Neuronal stem cell (in vitro differentiated cells): ENCODE measurements around the gene SOX3.

Experiments
- DNase-seq: peaks from one replicate; pipeline ENCODE4 v3.0.0-alpha.2; 2013; ENCODE audit warnings: low spot score
- H2AFZ ChIP-seq: one replicate; pipeline ENCODE4 v1.6.1; 2013; ENCODE audit warnings: mild to moderate bottlenecking, low read length, inconsistent platforms
- H2AK5ac ChIP-seq: 2 replicates; pipeline ENCODE4 v1.6.1; 2013; ENCODE audit warnings: low read depth, mild to moderate bottlenecking, inconsistent platforms, low read length, moderate library complexity, mixed read lengths
- H2BK120ac ChIP-seq: 2 replicates; pipeline ENCODE4 v1.6.1; 2013; ENCODE audit warnings: low read depth, mild to moderate bottlenecking, inconsistent platforms, low read length, moderate library complexity, mixed read lengths
- H2BK12ac ChIP-seq: one replicate; pipeline ENCODE4 v1.6.1; 2013; ENCODE audit warnings: low read length, inconsistent platforms
- H2BK15ac ChIP-seq: 2 replicates; pipeline ENCODE4 v1.6.1; 2013; ENCODE audit warnings: mild to moderate bottlenecking, low read length, inconsistent platforms, mixed read lengths
- H2BK5ac ChIP-seq: one replicate; pipeline ENCODE4 v1.6.1; 2013; ENCODE audit warnings: inconsistent platforms, mild to moderate bottlenecking, low read length, moderate library complexity
- H3K14ac ChIP-seq: one replicate; pipeline ENCODE4 v1.6.1; 2013; ENCODE audit warnings: low read length, inconsistent platforms
- H3K18ac ChIP-seq: 2 replicates; pipeline ENCODE4 v1.6.1; 2013; ENCODE audit warnings: low read length, inconsistent platforms
- H3K23ac ChIP-seq: 2 replicates; pipeline ENCODE4 v1.6.1; 2013; ENCODE audit warnings: low read depth, mild to moderate bottlenecking, mixed read lengths, low read length, inconsistent platforms; ENCODE audit not compliant: poor library complexity
- H3K27ac ChIP-seq: replicated peaks from 3 replicates; pipeline ENCODE4 v1.5.1; 2013; ENCODE audit warnings: low read length, inconsistent platforms
- H3K27me3 ChIP-seq, 3 experiments: 2 replicates each; pipeline ENCODE4 v1.6.1; 2013; ENCODE audit warnings: low read length in 3 of 3, mild to moderate bottlenecking in 2 of 3, inconsistent platforms in 1 of 3, low read depth in 1 of 3, mixed read lengths in 1 of 3, moderate library complexity in 1 of 3; ENCODE audit not compliant: control insufficient read depth in 3 of 3, insufficient read depth in 3 of 3
- H3K36me3 ChIP-seq, 2 donors: replicated peaks in 1 of 2; 2 replicates each; pipeline ENCODE4 v1.6.1; 2013; ENCODE audit warnings: low read length in 2 of 2; ENCODE audit not compliant: control insufficient read depth in 2 of 2, insufficient read depth in 2 of 2
- H3K4ac ChIP-seq: 2 replicates; pipeline ENCODE4 v1.6.1; 2013; ENCODE audit warnings: inconsistent platforms, mild to moderate bottlenecking, low read length, moderate library complexity
- H3K4me1 ChIP-seq, 2 donors: 1 replicate in 1 of 2; 2 replicates in 1 of 2; pipeline ENCODE4 v1.6.1; 2013; ENCODE audit warnings: low read length in 2 of 2, low read depth in 1 of 2; ENCODE audit not compliant: control insufficient read depth in 2 of 2, insufficient read depth in 1 of 2
- H3K4me2 ChIP-seq: one replicate; pipeline ENCODE4 v1.6.1; 2013; ENCODE audit warnings: mild to moderate bottlenecking, low read length, inconsistent platforms; ENCODE audit not compliant: insufficient read depth, poor library complexity, severe bottlenecking
- H3K4me3 ChIP-seq, 2 donors: 2 replicates each; pipeline ENCODE4 v1.5.1; 2013; ENCODE audit warnings: low read length in 2 of 2, mild to moderate bottlenecking in 2 of 2, inconsistent platforms in 1 of 2, moderate library complexity in 1 of 2
- H3K79me1 ChIP-seq: one replicate; pipeline ENCODE4 v1.6.1; 2013; ENCODE audit warnings: low read depth, mild to moderate bottlenecking, inconsistent platforms, low read length, moderate library complexity
- H3K9ac ChIP-seq: one replicate; pipeline ENCODE4 v1.6.1; 2013; ENCODE audit warnings: mild to moderate bottlenecking, low read depth, low read length, inconsistent platforms; ENCODE audit not compliant: poor library complexity
- H3K9me3 ChIP-seq, 2 donors: replicated peaks in 1 of 2; 2 replicates each; pipeline versions ENCODE3 to v1.6.1; 2013; ENCODE audit warnings: low read length in 2 of 2, mild to moderate bottlenecking in 2 of 2, inconsistent platforms in 1 of 2, low read depth in 1 of 2, mixed read lengths in 1 of 2, moderate library complexity in 1 of 2; ENCODE audit not compliant: control insufficient read depth in 2 of 2, insufficient read depth in 1 of 2
- H4K8ac ChIP-seq: one replicate; pipeline ENCODE4 v1.6.1; 2013; ENCODE audit warnings: low read depth, mild to moderate bottlenecking, inconsistent platforms, low read length, moderate library complexity
- H4K91ac ChIP-seq: one replicate; pipeline ENCODE4 v1.6.1; 2013; ENCODE audit warnings: low read length, low read depth, mild to moderate bottlenecking, inconsistent platforms; ENCODE audit not compliant: poor library complexity
- WGBS, 2 donors: extraction: QIAGEN DNeasy Blood & Tissue Kit; methylation state at CpG; one replicate each; pipeline ENCODE4 v1.1.7; 2013; ENCODE audit warnings: missing lambda C conversion rate in 2 of 2, mixed read lengths in 1 of 2; ENCODE audit not compliant: insufficient read length in 2 of 2, insufficient replicate concordance in 1 of 2; ENCODE audit errors: extremely low coverage in 2 of 2; 5-methylcytosine and 5-hydroxymethylcytosine counted together

SOX3 gene

GRCh38 chrX:140477987-140478386 is 26.9 kb downstream of the SOX3 start:
- no peak overlapping the region for H2BK15ac ChIP-seq
- no peaks in the 10 kb centered on the region for H3K36me3 ChIP-seq
- H2AFZ ChIP-seq: no peak overlapping the region
- H3K27me3 ChIP-seq: no peaks in the 10 kb centered on the region
- no peak overlapping the region for H3K9ac ChIP-seq
- H3K14ac ChIP-seq: no peak overlapping the region
- no peak overlapping the region for H3K18ac ChIP-seq
- no peak overlapping the region for H3K4me3 ChIP-seq
- no peak overlapping the region for H3K4ac ChIP-seq
- H3K23ac ChIP-seq: no peak overlapping the region
- H4K8ac ChIP-seq: no peak overlapping the region
- no peak overlapping the region for H3K27ac ChIP-seq
- no peak overlapping the region for H4K91ac ChIP-seq
- no peaks in the 10 kb centered on the region for H3K79me1 ChIP-seq
- no peak overlapping the region for H2BK120ac ChIP-seq
- no peaks in the 10 kb centered on the region for H3K4me1 ChIP-seq
- H3K9me3 ChIP-seq: peaks cover 0 to 4% of the 10 kb centered on the region in 2 donors
- H2AK5ac ChIP-seq: no peak overlapping the region
- no peak overlapping the region for H2BK12ac ChIP-seq
- H2BK5ac ChIP-seq: no peak overlapping the region
- no peak for DNase-seq
- no peak overlapping the region for H3K4me2 ChIP-seq

GRCh38 chrX:140475025-140475424 is 29.8 kb downstream of the SOX3 start:
- no peak overlapping the region for H2AFZ ChIP-seq
- no peak overlapping the region for H2BK12ac ChIP-seq
- no peak overlapping the region for H4K91ac ChIP-seq
- H3K4me1 ChIP-seq: no peaks in the 10 kb centered on the region
- no peak overlapping the region for H3K18ac ChIP-seq
- no peaks in the 10 kb centered on the region for H3K27me3 ChIP-seq
- H2AK5ac ChIP-seq: no peak overlapping the region
- H2BK5ac ChIP-seq: no peak overlapping the region
- no peak overlapping the region for H3K14ac ChIP-seq
- H4K8ac ChIP-seq: no peak overlapping the region
- DNase-seq: no peak
- H3K4me2 ChIP-seq: no peak overlapping the region
- H3K4ac ChIP-seq: no peak overlapping the region
- H3K9ac ChIP-seq: no peak overlapping the region
- H3K23ac ChIP-seq: no peak overlapping the region
- H2BK15ac ChIP-seq: no peak overlapping the region
- H2BK120ac ChIP-seq: no peak overlapping the region
- no peaks in the 10 kb centered on the region for H3K36me3 ChIP-seq
- H3K9me3 ChIP-seq: peaks cover 0 to 4% of the 10 kb centered on the region in 2 donors
- H3K4me3 ChIP-seq: no peak overlapping the region
- no peak overlapping the region for H3K27ac ChIP-seq
- H3K79me1 ChIP-seq: no peaks in the 10 kb centered on the region

GRCh38 chrX:140467211-140467610 is 37.7 kb downstream of the SOX3 start:
- no peak for DNase-seq
- H3K4me2 ChIP-seq: no peak overlapping the region
- no peak overlapping the region for H2AFZ ChIP-seq
- H3K4me1 ChIP-seq: no peaks in the 10 kb centered on the region
- H3K9ac ChIP-seq: no peak overlapping the region
- H4K8ac ChIP-seq: no peak overlapping the region
- no peaks in the 10 kb centered on the region for H3K36me3 ChIP-seq
- no peak overlapping the region for H3K14ac ChIP-seq
- H2BK5ac ChIP-seq: no peak overlapping the region
- H3K23ac ChIP-seq: no peak overlapping the region
- no peak overlapping the region for H2BK15ac ChIP-seq
- H3K9me3 ChIP-seq: no peaks in the 10 kb centered on the region
- H3K27me3 ChIP-seq: no peaks in the 10 kb centered on the region
- H3K27ac ChIP-seq: no peak overlapping the region
- H2BK12ac ChIP-seq: no peak overlapping the region
- H2AK5ac ChIP-seq: no peak overlapping the region
- no peak overlapping the region for H3K4ac ChIP-seq
- WGBS, 2 donors: no CpG with 5 or more reads among the region's 5 CpGs
- H4K91ac ChIP-seq: no peak overlapping the region
- no peak overlapping the region for H3K4me3 ChIP-seq
- no peak overlapping the region for H3K18ac ChIP-seq
- no peak overlapping the region for H2BK120ac ChIP-seq
- H3K79me1 ChIP-seq: no peaks in the 10 kb centered on the region
